NT2/D1 (cell line): ENCODE results near the gene PHRF1.
"Not testable (repeated sequence)": the region's sequence is repeated elsewhere in the genome, so short reads cannot be mapped to it uniquely, and the experiment has no call there.

Experiments used
- YY1 ChIP-seq: IDR thresholded peaks from 2 replicates; pipeline ENCODE4 v1.6.1; 2011; ENCODE audit not compliant: insufficient read length, insufficient read depth
- ZNF274 ChIP-seq: IDR thresholded peaks from 2 replicates; pipeline ENCODE4 v1.6.1; 2011; ENCODE audit warnings: mild to moderate bottlenecking, low read depth, low read length

DNA sequence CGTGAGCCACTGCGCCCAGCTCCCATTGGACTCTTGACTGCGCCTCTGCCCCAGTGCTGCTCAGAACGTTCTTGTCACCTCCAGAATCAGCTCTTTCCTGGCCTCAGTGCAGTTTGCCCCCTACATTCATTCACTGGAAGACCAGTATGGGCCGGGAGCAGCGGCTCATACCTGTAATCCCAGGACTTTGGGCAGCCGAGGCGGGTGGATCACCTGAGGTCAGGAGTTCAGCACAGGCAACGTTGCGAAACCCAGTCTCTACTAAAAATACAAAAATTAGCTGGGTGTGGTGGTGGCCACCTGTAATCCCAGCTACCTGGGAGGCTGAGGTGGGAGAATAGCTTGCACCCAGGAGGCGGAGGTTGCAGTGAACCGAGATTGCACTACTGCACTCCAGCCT, 78.2 kb downstream of the PHRF1 start:
- TF ChIP-seq YY1, ZNF274: not testable (repeated sequence)
